HEK293 (cell line): ENCODE results near the gene CYB561A3.

Experiments used
- KLF1 ChIP-seq: fragments of 450-650 bp; formaldehyde crosslinking; IDR thresholded peaks from 2 replicates; pipeline ENCODE4 v1.5.1; 2016; ENCODE audit warnings: missing biosample characterization, missing genetic modification characterization
- ZNF169 ChIP-seq: fragments of 450-650 bp; formaldehyde crosslinking; IDR thresholded peaks from 2 replicates; pipeline ENCODE4 v1.5.1; 2016; ENCODE audit warnings: missing biosample characterization, missing genetic modification characterization
- TF ChIP-seq, protein P1 (sequence below): sonication (generic); formaldehyde crosslinking; IDR thresholded peaks from 2 replicates; pipeline ENCODE4 v1.8.1; 2022; ENCODE audit warnings: mild to moderate bottlenecking, moderate library complexity, missing genetic modification reagents

DNA sequence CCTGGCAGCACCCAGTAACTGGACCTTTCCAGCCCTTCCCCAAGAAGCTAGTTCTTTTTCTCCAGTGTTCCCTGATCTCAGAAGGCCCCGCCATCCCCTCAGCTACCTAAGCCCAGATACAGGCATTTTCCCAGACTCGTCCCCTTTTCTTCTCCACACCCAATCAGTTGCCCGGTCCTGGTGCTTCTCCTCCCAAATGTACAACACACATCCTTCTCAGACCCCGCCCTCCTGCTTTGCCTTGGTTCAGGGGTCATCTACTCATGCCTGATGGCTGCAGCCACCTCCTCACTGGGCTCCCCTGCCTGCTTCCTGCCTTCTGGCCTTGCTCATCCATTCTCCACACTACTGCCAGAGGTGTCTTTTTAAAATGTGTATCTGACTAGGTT lies 22.2 kb downstream of the CYB561A3 start:
- no peak for TF ChIP-seq ZNF169 (tag by site-specific recombination)
- TF ChIP-seq, protein P1, sequence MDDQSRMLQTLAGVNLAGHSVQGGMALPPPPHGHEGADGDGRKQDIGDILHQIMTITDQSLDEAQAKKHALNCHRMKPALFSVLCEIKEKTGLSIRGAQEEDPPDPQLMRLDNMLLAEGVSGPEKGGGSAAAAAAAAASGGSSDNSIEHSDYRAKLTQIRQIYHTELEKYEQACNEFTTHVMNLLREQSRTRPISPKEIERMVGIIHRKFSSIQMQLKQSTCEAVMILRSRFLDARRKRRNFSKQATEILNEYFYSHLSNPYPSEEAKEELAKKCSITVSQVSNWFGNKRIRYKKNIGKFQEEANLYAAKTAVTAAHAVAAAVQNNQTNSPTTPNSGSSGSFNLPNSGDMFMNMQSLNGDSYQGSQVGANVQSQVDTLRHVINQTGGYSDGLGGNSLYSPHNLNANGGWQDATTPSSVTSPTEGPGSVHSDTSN (CRISPR knock-in tag): no peak
- no peak for TF ChIP-seq KLF1 (tag by site-specific recombination)
